C4-2B (cell line): ENCODE measurements around the gene APOBEC3H.

Source experiments
- H3K27ac ChIP-seq: fragments of 450-650 bp; 2 replicates; pipeline ENCODE4 v1.5.1; 2017
- CTCF ChIP-seq: fragments of 450-650 bp; conservative IDR thresholded peaks from 2 replicates; pipeline ENCODE4 v1.5.1; 2017; ENCODE audit warnings: mild to moderate bottlenecking
- ZFX ChIP-seq: fragments of 450-650 bp; IDR thresholded peaks from 2 replicates; pipeline ENCODE4 v1.6.1; 2017

The APOBEC3H gene

GRCh38 chr22:39083212-39084165 is 13.6 kb upstream of the APOBEC3H start:
- no peak for TF ChIP-seq CTCF
- no peak for TF ChIP-seq ZFX
- H3K27ac ChIP-seq, result no peak overlapping the region

GRCh38 chr22:39084666-39085065 is 12.4 kb upstream of the APOBEC3H start:
- H3K27ac ChIP-seq, result no peak overlapping the region
- no peak for TF ChIP-seq CTCF
- TF ChIP-seq ZFX, result no peak

GRCh38 chr22:39087098-39087497 is 9.9 kb upstream of the APOBEC3H start:
- no peak for TF ChIP-seq ZFX
- no peak for TF ChIP-seq CTCF
- no peak overlapping the region for H3K27ac ChIP-seq

DNA sequence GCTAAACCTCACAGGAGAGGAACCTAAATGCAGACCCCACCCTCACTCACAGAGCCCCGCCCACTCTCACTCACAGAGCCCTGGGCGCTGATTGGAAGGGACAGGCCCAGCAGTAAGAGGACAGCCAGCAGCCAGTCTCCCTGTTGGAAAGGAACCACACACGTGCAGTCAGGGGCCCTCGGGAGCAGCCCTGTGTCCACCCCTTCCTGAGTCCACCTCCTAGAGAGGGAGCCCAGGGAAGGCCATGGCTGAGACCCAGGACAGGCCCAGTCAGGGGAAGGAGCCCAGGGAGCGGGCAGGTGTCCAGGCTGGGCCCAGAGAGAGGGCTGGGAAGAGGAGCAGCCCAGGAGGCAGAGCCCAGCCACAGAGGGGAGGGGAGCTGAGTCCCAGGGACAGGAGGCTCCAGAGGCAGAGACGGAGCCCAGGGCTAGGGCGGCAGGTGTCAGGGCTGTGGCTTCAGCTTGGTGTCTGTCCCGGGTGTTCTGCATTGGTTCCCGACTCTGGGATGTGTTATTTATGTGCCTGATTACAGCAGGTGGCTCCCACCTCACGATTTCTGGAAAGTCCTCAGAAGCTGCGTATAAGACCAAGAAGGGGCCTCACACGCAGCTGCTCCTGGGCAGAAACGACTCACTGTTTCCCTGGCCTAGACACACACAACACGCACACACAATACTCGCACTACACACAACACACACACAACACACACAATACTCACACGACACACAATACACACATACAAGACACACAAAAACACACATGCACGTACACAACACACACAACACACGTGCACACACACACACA is 9.0 kb upstream of the APOBEC3H start:
- TF ChIP-seq ZFX (no peak), CTCF (no peak)
- H3K27ac ChIP-seq, result no peak overlapping the region

DNA sequence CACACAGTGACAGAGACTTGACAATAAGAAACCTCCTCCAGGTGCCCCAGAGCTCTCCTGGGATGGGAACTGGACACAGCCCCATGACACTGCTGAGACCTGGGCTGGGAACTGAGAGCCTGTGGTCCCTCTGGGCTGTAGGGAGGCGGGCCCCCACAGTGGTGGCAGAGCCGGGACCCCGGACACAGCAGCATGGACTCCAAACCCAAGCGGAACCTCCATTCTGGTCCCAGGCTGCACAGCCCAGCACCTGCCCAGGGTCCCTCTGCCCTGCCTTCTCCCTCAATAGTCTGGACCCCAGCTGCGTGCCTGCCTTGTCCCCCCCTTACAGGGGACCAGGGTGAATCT is 8.4 kb upstream of the APOBEC3H start:
- H3K27ac ChIP-seq, result no peak overlapping the region
- TF ChIP-seq CTCF (no peak), ZFX (no peak)

DNA sequence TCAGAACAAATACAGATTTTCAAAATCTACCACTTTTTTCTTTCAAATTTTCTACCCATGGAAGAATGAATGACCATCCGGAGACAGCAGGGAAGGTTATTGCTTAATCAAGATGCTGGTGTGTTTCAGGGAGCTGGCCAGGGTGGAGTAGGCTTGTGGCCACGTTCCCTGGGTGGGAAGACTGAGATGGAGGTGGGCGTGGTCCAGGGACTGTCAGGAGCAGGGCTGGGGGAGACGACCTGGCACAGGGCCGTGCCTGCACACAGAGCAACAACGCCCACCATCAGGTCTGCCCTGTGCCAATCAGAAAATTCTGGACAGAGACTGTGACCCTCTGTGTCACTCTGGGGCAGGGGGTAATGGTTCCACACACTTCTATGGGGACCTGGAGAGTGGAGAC is 7.1 kb upstream of the APOBEC3H start:
- TF ChIP-seq ZFX, result no peak
- TF ChIP-seq CTCF, result no peak
- H3K27ac ChIP-seq, result no peak overlapping the region
